Neural progenitor cell (in vitro differentiated cells): ENCODE data around the gene IQGAP3. TPM values are rescaled to one million over a fixed set of nuclear protein-coding genes. Genes with fewer than 3 reads are reported as not detected.

Experiments used
- DNase-seq: peaks from one replicate; pipeline ENCODE4 v3.0.0-alpha.2; 2016; ENCODE audit warnings: low spot score
- H2AFZ ChIP-seq: fragments of 200-600 bp; sonication (generic); replicated peaks from 2 replicates; pipeline ENCODE4 v1.6.1; 2016; ENCODE audit warnings: antibody characterized with exemption
- H3F3A ChIP-seq: fragments of 200-600 bp; sonication (generic); 2 replicates; pipeline ENCODE4 v1.6.1; 2016; ENCODE audit warnings: antibody characterized with exemption, low read depth
- H3K27ac ChIP-seq: fragments of 200-600 bp; sonication (generic); 2 replicates; pipeline ENCODE4 v1.5.1; 2016; ENCODE audit warnings: mild to moderate bottlenecking
- H3K27me3 ChIP-seq: fragments of 200-600 bp; sonication (generic); 2 replicates; pipeline ENCODE4 v1.6.1; 2016; ENCODE audit warnings: mild to moderate bottlenecking, moderate library complexity
- H3K36me3 ChIP-seq: fragments of 200-600 bp; sonication (generic); 2 replicates; pipeline ENCODE4 v1.5.1; 2016
- H3K4me1 ChIP-seq: fragments of 200-600 bp; sonication (generic); 2 replicates; pipeline ENCODE4 v1.6.1; 2016; ENCODE audit warnings: mixed run types
- H3K4me2 ChIP-seq: fragments of 200-600 bp; sonication (generic); 2 replicates; pipeline ENCODE4 v1.6.1; 2016
- H3K4me3 ChIP-seq: fragments of 200-600 bp; sonication (generic); 2 replicates; pipeline ENCODE4 v1.5.1; 2016
- H3K79me2 ChIP-seq: fragments of 200-600 bp; sonication (generic); 2 replicates; pipeline ENCODE4 v1.6.1; 2016; ENCODE audit warnings: low read depth
- H3K9ac ChIP-seq: fragments of 200-600 bp; sonication (generic); 2 replicates; pipeline ENCODE4 v1.6.1; 2016
- H3K9me3 ChIP-seq: fragments of 200-600 bp; sonication (generic); 2 replicates; pipeline ENCODE4 v1.5.1; 2016; ENCODE audit warnings: low read depth
- H4K20me1 ChIP-seq: fragments of 200-600 bp; sonication (generic); 2 replicates; pipeline ENCODE4 v1.6.1; 2016; ENCODE audit warnings: low read depth
- H3K27ac Mint-ChIP-seq: 3 replicates; pipeline ENCODE4 v1.8.0; 2021; ENCODE audit warnings: mixed read lengths
- H3K27me3 Mint-ChIP-seq: 2 replicates; pipeline ENCODE4 v1.8.0; 2022; ENCODE audit warnings: low read depth, mild to moderate bottlenecking, inconsistent platforms, moderate library complexity, mixed read lengths; ENCODE audit not compliant: insufficient read depth
- H3K36me3 Mint-ChIP-seq: 3 replicates; pipeline ENCODE4 v1.8.0; 2021; ENCODE audit warnings: mixed read lengths
- H3K4me1 Mint-ChIP-seq: 3 replicates; pipeline ENCODE4 v1.8.0; 2021; ENCODE audit warnings: mixed read lengths
- H3K4me3 Mint-ChIP-seq: 3 replicates; pipeline ENCODE4 v1.8.0; 2021; ENCODE audit warnings: mild to moderate bottlenecking, moderate library complexity, mixed read lengths
- H3K9me3 Mint-ChIP-seq: 3 replicates; pipeline ENCODE4 v1.8.0; 2020; ENCODE audit warnings: mixed read lengths
- CTCF ChIP-seq: fragments of 200-600 bp; sonication (generic); IDR thresholded peaks from 2 replicates; pipeline ENCODE4 v1.5.1; 2017; ENCODE audit warnings: antibody characterized with exemption, mild to moderate bottlenecking
- EZH2 ChIP-seq: fragments of 200-600 bp; sonication (generic); IDR thresholded peaks from 2 replicates; pipeline ENCODE4 v1.6.1; 2017; ENCODE audit warnings: antibody characterized with exemption, mild to moderate bottlenecking, moderate library complexity
- EZH2phosphoT487 ChIP-seq: fragments of 200-600 bp; sonication (generic); IDR thresholded peaks from 2 replicates; pipeline ENCODE4 v1.6.1; 2017; ENCODE audit warnings: antibody characterized with exemption
- total RNA-seq: library from RNA; depleted of rRNA; stranded (reverse); fragments of >200 nt; gene quantifications from 2 replicates; pipeline ENCODE4 v1.2.3, GENCODE V29; 2015; ENCODE audit warnings: low replicate concordance

The IQGAP3 gene
- total RNA-seq, 1 donor from 2014 or later, result 31.5 TPM

GRCh38 chr1:156559086-156559796 lies 13.1 kb downstream of the IQGAP3 start:
- Histone ChIP-seq H3F3A (no peaks in the 10 kb centered on the region), H3K4me2 (no peak overlapping the region), H3K27me3 (no peaks in the 10 kb centered on the region), H4K20me1 (no peaks in the 10 kb centered on the region), H2AFZ (no peak overlapping the region), H3K9ac (no peak overlapping the region), H3K4me3 (no peak overlapping the region), H3K36me3 (no peaks in the 10 kb centered on the region), H3K79me2 (no peaks in the 10 kb centered on the region), H3K27ac (no peak overlapping the region), H3K9me3 (no peaks in the 10 kb centered on the region), H3K4me1 (no peaks in the 10 kb centered on the region)
- no peak for DNase-seq
- Mint-ChIP-seq H3K4me3 (no peak overlapping the region), H3K4me1 (no peaks in the 10 kb centered on the region), H3K27me3 (peaks cover 6% of the 10 kb centered on the region), H3K36me3 (peaks cover 22% of the 10 kb centered on the region), H3K9me3 (no peaks in the 10 kb centered on the region), H3K27ac (no peak overlapping the region)
- TF ChIP-seq EZH2phosphoT487, result no peak
- no peak for TF ChIP-seq CTCF
- TF ChIP-seq EZH2, result no peak

- H3K27me3 ChIP-seq, result no peaks in the 10 kb centered on the region
- no peak overlapping the region for H3K4me3 ChIP-seq
- TF ChIP-seq EZH2, result no peak
- TF ChIP-seq CTCF, result no peak
- TF ChIP-seq EZH2phosphoT487, result no peak
- H3K36me3 ChIP-seq, result no peaks in the 10 kb centered on the region
- no peaks in the 10 kb centered on the region for H3K9me3 ChIP-seq
- no peak overlapping the region for H3K4me2 ChIP-seq
- peaks cover 4% of the 10 kb centered on the region for H3K27me3 Mint-ChIP-seq
- H3K4me1 ChIP-seq, result no peaks in the 10 kb centered on the region
- H3K9ac ChIP-seq, result no peak overlapping the region
- H3K36me3 Mint-ChIP-seq, result peaks cover 20% of the 10 kb centered on the region
- no peak overlapping the region for H3K27ac ChIP-seq
- no peaks in the 10 kb centered on the region for H3K79me2 ChIP-seq
- no peak overlapping the region for H3K4me3 Mint-ChIP-seq
- no peak overlapping the region for H3K27ac Mint-ChIP-seq
- no peaks in the 10 kb centered on the region for H3K9me3 Mint-ChIP-seq
- H3K4me1 Mint-ChIP-seq, result no peaks in the 10 kb centered on the region
- DNase-seq, result no peak
- no peaks in the 10 kb centered on the region for H3F3A ChIP-seq
- H4K20me1 ChIP-seq, result no peaks in the 10 kb centered on the region
- H2AFZ ChIP-seq, result no peak overlapping the region
These were observed 16.0 kb downstream of the IQGAP3 start for GRCh38 chr1:156556354-156556753.

GRCh38 chr1:156555715-156556114 lies 16.6 kb downstream of the IQGAP3 start:
- Histone ChIP-seq H3K9ac (no peak overlapping the region), H3F3A (no peaks in the 10 kb centered on the region), H3K27ac (no peak overlapping the region), H3K36me3 (no peaks in the 10 kb centered on the region), H3K4me2 (no peak overlapping the region), H3K4me1 (no peaks in the 10 kb centered on the region), H3K27me3 (no peaks in the 10 kb centered on the region), H3K9me3 (no peaks in the 10 kb centered on the region), H3K79me2 (no peaks in the 10 kb centered on the region), H4K20me1 (no peaks in the 10 kb centered on the region), H3K4me3 (no peak overlapping the region), H2AFZ (no peak overlapping the region)
- TF ChIP-seq CTCF (no peak), EZH2phosphoT487 (no peak), EZH2 (no peak)
- no peaks in the 10 kb centered on the region for H3K4me1 Mint-ChIP-seq
- no peak for DNase-seq
- H3K27ac Mint-ChIP-seq, result no peak overlapping the region
- no peak overlapping the region for H3K4me3 Mint-ChIP-seq
- H3K9me3 Mint-ChIP-seq, result no peaks in the 10 kb centered on the region
- H3K36me3 Mint-ChIP-seq, result peaks cover 22% of the 10 kb centered on the region
- H3K27me3 Mint-ChIP-seq, result peaks cover 8% of the 10 kb centered on the region
